IPS-20b (cell line): ENCODE data around the gene CDK5.
"Not testable (repeated sequence)": the region's sequence is repeated elsewhere in the genome, so short reads cannot be mapped to it uniquely, and the experiment has no call there.

Experiments
- H3K27ac ChIP-seq: one replicate; pipeline ENCODE4 v1.5.1; 2013; ENCODE audit warnings: low read length
- H3K27me3 ChIP-seq: 2 replicates; pipeline ENCODE4 v1.6.1; 2013; ENCODE audit warnings: mild to moderate bottlenecking, low read length, inconsistent platforms; ENCODE audit not compliant: insufficient read depth
- H3K36me3 ChIP-seq: 2 replicates; pipeline ENCODE4 v1.6.1; 2013; ENCODE audit warnings: low read depth, mild to moderate bottlenecking, inconsistent platforms, low read length, moderate library complexity; ENCODE audit not compliant: insufficient read depth
- H3K4me1 ChIP-seq: 2 replicates; pipeline ENCODE4 v1.6.1; 2013; ENCODE audit warnings: mild to moderate bottlenecking, control low read depth, inconsistent platforms, low read length, moderate library complexity; ENCODE audit not compliant: insufficient read depth
- H3K4me3 ChIP-seq: 2 replicates; pipeline ENCODE4 v1.5.1; 2013; ENCODE audit warnings: mild to moderate bottlenecking, low read length, inconsistent platforms
- H3K9ac ChIP-seq: 2 replicates; pipeline ENCODE4 v1.6.1; 2013; ENCODE audit warnings: low read depth, mild to moderate bottlenecking, inconsistent platforms, low read length, moderate library complexity
- H3K9me3 ChIP-seq: 2 replicates; pipeline ENCODE4 v1.6.1; 2013; ENCODE audit warnings: mild to moderate bottlenecking, low read depth, low read length, inconsistent platforms; ENCODE audit not compliant: insufficient read depth

The CDK5 gene

DNA sequence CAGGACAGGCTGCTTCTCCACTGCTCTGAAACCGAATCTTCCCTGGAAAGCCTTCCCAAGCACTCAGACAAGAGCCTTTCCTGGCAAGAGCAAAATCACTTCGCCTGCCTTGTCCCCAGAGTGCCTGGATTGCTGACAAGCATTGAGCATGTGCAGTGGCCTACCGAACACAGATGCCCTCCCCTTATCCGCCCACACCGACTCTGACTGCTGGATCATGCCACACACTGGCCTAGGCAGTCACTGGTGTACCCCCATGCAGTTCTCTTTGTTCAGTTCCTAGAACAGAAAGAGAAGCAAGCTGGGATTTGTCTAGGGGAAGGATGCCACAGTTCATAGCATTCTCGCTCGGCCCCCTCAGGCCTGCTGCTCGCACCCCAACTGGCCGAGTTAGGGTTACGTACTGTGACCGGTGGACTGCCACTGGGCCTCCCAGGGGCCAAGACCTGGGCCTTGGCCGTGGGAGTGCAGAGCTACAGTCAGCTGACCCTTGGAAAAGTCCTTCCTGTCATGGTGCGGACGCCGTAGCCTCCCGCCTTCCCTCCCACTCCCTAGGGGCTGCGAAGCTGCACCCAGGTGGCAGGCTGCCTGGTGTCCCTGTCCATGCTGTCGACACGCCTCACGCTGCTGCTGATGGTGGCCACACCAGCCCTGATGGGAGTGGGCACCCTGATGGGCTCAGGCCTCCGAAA is 22.5 kb downstream of the CDK5 start:
- H3K36me3 ChIP-seq = peaks cover 14% of the 10 kb centered on the region; the same call in 1 of the 2 replicates
- H3K27ac ChIP-seq = no peak overlapping the region
- no peaks in the 10 kb centered on the region for H3K9me3 ChIP-seq
- H3K27me3 ChIP-seq = no peaks in the 10 kb centered on the region
- H3K4me3 ChIP-seq = no peak overlapping the region
- H3K4me1 ChIP-seq = no peaks in the 10 kb centered on the region
- no peak overlapping the region for H3K9ac ChIP-seq

DNA sequence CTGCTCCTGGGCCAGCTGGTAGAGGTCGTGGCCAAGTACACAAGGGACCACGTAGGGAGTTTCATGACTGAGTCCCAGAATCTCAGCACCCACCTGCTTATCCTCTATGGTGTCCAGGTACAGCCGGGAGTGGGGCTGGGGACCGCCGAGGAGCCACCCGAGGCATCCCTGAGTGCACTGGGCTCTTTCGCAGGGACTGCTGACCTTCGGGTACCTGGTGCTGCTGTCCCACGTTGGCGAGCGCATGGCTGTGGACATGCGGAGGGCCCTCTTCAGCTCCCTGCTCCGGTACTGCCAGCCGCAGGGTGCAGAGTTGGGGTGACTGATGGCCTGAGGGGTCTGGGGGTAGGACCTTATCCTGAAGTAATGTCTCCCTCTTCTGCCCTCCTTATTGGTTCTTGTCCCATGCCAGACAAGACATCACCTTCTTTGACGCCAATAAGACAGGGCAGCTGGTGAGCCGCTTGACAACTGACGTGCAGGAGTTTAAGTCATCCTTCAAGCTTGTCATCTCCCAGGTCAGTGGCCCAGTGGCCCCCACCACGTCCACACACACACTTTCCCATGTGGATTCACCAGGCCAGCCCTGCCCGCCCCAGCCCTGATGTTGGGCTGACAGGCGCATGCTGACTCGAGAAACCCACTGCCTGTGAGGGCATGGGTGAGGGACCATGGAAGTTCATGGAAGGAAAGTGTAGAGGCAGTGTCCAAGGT is 23.2 kb downstream of the CDK5 start:
- Histone ChIP-seq H3K4me1 (no peaks in the 10 kb centered on the region), H3K9me3 (no peaks in the 10 kb centered on the region), H3K4me3 (no peak overlapping the region), H3K9ac (no peak overlapping the region), H3K27ac (no peak overlapping the region), H3K36me3 (peaks cover 14% of the 10 kb centered on the region; the same call in 1 of the 2 replicates), H3K27me3 (no peaks in the 10 kb centered on the region)

DNA sequence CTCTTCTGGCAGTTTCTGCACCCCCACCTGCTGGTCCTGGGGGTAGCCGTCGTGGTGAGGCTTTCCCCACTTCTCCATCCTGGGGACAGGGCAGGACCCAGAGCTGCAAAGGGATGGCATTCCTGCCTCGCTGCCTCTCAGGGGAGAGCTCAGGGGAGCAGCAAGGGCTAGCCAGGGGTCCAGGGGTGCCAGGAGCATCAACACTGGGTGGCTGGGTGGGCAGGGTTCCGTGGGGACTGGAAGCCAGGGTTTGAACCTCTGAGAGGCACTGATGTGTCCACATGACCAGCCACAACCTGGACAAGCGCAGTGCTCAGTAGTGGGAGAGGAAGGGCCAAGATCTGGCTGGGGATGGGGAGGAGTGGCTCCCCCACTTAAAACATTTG is 23.8 kb downstream of the CDK5 start:
- H3K4me1 ChIP-seq = no peaks in the 10 kb centered on the region
- H3K4me3 ChIP-seq = no peak overlapping the region
- peaks cover 14% of the 10 kb centered on the region; the same call in 1 of the 2 replicates for H3K36me3 ChIP-seq
- H3K9me3 ChIP-seq = no peaks in the 10 kb centered on the region
- no peak overlapping the region for H3K27ac ChIP-seq
- no peak overlapping the region for H3K9ac ChIP-seq
- no peaks in the 10 kb centered on the region for H3K27me3 ChIP-seq

DNA sequence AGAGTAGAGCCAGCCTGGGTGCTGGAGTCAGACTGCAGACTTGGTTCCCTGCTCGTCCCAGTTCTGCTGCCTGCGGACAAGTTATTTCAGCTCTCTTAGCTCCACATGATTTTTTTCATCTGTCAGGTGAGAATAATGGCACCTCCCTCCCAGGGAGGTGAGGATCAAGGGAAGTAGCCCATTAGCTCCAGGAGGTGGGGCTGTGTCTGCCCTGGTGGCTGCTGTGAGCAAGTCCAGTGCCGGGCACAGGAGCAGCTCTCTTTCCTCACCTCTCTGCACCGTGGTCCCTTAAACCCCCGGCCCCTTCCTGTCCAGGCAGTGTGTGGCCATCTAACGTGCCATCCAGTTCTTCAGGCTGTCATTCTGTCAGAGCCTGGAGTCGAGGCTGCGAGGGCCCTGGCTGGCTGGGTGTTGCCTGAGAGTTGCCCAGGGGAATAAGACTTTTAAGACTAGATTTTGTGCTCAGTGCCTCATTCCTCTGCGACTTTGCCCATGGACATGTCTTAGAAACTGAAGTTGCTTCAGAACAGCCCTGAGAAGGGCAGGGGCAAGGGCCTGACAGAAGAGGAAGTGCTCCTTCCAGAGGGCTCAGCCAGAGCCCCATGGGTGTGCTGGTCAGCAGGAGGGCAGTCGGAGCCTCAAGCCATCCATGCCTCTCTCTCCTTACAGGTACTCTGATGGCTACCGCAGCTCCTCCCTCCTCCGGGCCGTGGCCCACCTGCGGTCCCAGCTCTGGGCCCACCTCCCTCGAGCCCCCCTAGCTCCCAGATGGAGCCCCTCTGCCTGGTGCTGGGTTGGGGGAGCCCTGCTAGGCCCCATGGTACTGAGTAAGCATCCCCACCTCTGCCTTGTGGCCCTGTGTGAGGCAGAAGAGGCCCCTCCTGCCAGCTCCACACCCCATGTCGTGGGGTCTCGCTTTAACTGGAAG is 24.5 kb downstream of the CDK5 start:
- Histone ChIP-seq H3K27ac (no peak overlapping the region), H3K9ac (no peak overlapping the region), H3K36me3 (peaks cover 14% of the 10 kb centered on the region; the same call in 1 of the 2 replicates), H3K4me1 (no peaks in the 10 kb centered on the region), H3K27me3 (no peaks in the 10 kb centered on the region), H3K9me3 (no peaks in the 10 kb centered on the region), H3K4me3 (no peak overlapping the region)

DNA sequence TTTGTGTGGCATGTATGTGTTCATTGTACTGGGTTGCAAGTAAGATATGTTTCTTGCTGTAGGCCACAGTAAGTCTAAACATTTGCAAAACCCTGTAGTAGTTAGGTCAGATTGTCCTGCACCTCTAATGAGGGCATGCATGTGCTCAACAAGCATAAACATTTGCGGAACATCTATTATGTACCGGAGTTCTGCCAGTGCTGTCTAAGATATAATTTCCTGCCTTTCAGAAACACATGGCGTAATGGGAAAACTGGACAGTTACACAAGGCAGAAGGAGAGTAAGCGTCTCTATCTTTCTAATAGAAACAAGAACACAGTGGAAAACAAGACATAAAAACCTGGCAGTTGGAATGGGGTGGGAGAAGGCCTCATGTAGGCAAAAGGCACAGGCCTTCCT is 26.7 kb downstream of the CDK5 start:
- Histone ChIP-seq H3K27me3 (peaks cover 5% of the 10 kb centered on the region), H3K9ac (no peak overlapping the region), H3K9me3 (no peaks in the 10 kb centered on the region)

DNA sequence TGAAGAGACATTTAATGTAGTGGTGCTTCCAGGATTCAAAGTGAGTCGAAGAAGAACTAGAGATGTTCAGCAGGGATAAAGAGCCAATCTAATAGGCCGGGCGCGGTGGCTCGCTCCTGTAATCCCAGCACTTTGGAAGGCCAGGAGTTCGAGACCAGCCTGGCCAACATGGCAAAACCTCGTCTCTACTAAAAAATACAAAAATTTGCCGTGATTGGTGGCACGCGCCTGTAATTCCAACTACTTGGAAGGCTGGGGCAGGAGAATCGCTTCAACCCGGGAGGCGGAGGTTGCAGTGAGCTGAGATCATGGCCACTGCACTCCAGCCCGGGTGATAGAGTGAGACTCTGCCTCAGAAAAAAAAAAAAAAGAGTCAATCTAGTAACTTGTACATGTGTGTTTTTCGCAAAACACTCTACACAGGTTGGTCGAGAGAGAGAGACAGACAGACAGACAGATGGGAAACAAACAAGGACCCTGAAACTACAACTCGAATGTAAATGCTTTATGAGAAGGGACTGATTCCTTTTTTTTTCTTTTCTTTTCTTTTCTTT is 28.7 kb downstream of the CDK5 start:
- Histone ChIP-seq H3K9me3 (no peaks in the 10 kb centered on the region), H3K27ac (no peak overlapping the region), H3K36me3 (no peaks in the 10 kb centered on the region; the same call in 1 of the 2 replicates), H3K4me1 (peaks cover 5% of the 10 kb centered on the region), H3K4me3 (peak overlapping the region; percentile 90), H3K9ac (peak overlapping the region; percentile 67; the same call in 1 of the 2 replicates), H3K27me3 (peaks cover 8% of the 10 kb centered on the region)

More for the DNA sequence above, 26.7 kb downstream of the CDK5 start:
- peaks cover 9% of the 10 kb centered on the region; the same call in 1 of the 2 replicates for H3K36me3 ChIP-seq
- H3K27ac ChIP-seq = no peak overlapping the region
- no peak overlapping the region for H3K4me3 ChIP-seq
- peaks cover 5% of the 10 kb centered on the region for H3K4me1 ChIP-seq

DNA sequence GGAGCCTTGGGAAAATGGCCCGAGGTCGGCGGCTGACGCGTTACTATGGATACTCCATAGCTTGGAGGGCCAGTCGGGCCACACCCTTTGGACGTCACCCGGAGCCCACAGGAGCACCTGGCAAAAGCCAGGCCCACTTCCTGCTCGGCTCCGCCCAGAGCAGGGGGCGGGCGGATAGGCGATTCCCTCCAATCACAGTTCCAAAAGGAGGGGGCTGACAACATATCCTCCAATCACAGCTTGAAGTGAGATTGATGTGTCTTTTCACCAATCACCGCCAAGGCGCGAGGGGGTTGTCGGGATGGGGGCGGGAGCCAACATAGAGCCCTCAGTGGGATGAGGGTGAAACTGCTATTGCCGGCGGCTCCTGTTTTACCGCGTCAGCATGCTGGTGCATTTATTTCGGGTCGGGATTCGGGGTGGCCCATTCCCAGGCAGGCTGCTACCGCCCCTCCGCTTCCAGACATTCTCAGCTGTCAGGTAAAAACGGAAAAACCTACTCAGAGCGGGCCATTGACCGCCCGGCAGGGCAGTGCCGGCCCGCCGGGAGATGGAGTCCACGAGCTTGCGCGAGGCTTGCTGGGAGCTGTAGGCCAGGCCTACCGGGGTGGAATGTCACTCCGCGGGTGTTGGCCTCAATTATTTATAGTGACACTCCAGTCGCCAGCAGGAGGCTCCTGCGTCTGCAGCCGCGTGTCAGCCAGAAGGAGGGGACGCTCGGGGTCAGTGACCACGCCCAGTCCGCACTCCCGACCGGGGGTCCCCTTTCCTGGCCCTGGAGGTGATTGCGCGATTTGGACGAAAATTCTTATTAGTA is 29.4 kb downstream of the CDK5 start, which contains the start of gene ABCB8:
Gene ABCB8, plus strand, starts transcription at position 320 of the 817 bp plus-strand sequence. Its CDS starts 66 bp downstream, at position 386.
- H3K27ac ChIP-seq = no peak within 1 kb of the TSS
- peak within 1 kb of the TSS; percentile 67; the same call in 1 of the 2 replicates for H3K9ac ChIP-seq

DNA sequence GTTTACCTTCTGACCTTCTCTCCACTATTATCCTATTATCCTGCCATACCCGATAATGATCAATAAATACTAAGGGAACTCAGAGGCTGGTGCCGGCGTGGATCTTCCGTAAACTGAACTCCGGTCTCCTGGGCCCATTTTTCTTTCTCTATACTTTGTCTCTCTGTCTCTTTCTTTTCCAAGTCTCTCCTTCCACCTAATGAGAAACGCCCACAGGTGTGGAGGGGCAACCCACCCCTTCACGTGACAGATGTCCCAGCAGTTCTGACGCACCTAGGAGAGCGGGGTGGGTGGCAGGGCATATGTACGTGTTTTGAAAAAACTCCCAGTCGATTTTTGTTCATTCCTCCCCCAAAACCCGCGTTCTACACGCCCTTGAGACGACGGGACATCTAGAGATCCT is 30.0 kb downstream of the CDK5 start:
- H3K36me3 ChIP-seq, H3K27ac ChIP-seq, H3K9ac ChIP-seq, H3K27me3 ChIP-seq, H3K9me3 ChIP-seq, H3K4me1 ChIP-seq: not testable (repeated sequence)
- peak overlapping the region; percentile 90 for H3K4me3 ChIP-seq

More for the DNA sequence above, 29.4 kb downstream of the CDK5 start, which contains the start of gene ABCB8:
- no peaks in the 10 kb centered on the region for H3K36me3 ChIP-seq
- H3K9me3 ChIP-seq = no peaks in the 10 kb centered on the region
- peaks cover 8% of the 10 kb centered on the region for H3K27me3 ChIP-seq
- peak within 1 kb of the TSS; percentile 90 for H3K4me3 ChIP-seq
- H3K4me1 ChIP-seq = peaks cover 5% of the 10 kb centered on the region

DNA sequence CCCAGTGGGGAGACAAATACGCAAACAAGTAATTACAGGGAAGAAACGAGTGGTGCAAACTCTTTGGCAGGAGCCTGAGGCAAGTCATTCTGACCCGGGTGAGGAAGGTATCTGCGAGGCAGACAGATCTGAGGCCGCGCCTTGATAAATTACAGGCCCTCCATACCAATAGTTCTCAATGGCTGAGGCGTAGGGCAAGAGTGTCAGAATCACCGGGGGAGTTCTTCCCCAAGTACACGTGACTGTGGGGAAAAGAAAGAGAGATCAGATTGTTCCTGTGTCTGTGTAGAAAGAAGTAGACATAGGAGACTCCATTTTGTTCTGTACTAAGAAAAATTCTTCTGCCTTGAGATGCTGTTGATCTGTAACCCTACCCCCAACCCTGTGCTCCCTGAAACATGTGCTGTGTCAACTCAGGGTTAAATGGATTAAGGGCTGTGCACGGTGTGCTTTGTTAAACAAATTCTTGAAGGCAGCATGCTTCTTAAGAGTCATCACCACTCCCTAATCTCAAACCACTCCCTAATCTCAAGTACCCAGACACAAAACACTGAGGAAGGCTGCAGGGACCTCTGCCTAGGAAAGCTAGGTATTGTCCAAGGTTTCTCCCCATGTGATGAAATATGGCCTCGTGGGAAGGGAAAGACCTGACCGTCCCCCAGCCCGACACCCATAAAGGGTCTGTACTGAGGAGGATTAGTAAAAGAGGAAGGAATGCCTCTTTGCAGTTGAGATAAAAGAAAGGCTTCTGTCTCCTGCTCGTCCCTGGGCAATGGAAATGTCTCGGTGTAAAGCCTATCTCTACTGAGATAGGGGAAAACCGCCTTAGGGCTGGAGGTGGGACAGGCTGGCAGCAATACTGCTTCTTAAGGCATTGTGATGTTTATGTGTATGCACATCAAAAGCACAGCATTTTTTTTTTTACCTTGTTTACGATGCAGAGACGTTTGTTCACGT is 30.6 kb downstream of the CDK5 start:
- not testable (repeated sequence) for H3K9ac ChIP-seq, H3K4me1 ChIP-seq, H3K27me3 ChIP-seq, H3K36me3 ChIP-seq, H3K9me3 ChIP-seq, H3K27ac ChIP-seq
- H3K4me3 ChIP-seq = peak overlapping the region; percentile 90
